Measurements from ENCODE around the gene NKRF.
"Not testable (repeated sequence)": the region's sequence is repeated elsewhere in the genome, so short reads cannot be mapped to it uniquely, and the experiment has no call there.

Gene NKRF

GRCh38 chrX:119606280-119607017, at the start of gene NKRF:
TSS of gene NKRF (minus strand) at chrX:119606424.
- peak; percentile 70 for DNase-seq

GRCh38 chrX:119655125-119655524, 48.9 kb upstream of the NKRF start:
- DNase-seq: peak; percentile 12

GRCh38 chrX:119654112-119654531, 47.9 kb upstream of the NKRF start:
- DNase-seq: no peak

DNA sequence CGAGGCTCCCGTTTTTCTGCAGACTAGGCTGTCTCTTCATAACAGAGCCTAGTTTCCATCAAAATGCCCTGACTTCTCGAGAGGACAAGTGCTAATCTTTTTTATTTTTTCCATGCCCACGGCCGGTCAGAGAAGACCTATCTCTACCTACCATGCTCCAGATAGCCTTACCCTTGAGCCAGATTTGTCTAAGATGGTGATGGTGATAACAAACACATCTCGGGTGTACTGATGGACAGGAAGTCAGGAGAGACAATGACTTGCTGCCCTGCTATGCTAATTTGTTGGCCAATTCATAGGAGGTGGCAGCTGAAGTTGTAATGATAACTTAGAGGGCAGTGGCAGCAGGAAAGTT, 42.2 kb upstream of the NKRF start:
- DNase-seq: no peak

GRCh38 chrX:119647552-119648420, 41.6 kb upstream of the NKRF start:
- DNase-seq: no peak

DNA sequence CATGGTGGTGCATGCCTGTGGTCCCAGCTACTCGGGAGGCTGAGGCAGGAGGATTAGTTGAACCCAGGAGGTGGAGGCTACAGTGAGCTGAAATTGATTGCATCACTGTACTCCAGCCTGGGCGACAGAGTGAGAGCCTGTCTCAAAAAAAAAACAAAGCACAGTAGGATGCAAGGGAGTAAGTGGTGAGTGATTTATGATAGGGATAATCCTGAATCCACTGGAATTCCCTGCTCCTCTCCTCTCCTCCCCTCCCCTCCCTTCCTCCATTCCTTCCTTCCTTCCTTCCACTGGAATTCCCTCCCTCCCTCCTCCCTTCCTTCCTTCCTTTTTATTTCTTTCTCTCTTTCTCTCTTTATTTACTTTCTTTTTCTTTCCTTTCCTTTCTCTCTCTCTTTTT, 40.9 kb upstream of the NKRF start:
- no peak for DNase-seq

DNA sequence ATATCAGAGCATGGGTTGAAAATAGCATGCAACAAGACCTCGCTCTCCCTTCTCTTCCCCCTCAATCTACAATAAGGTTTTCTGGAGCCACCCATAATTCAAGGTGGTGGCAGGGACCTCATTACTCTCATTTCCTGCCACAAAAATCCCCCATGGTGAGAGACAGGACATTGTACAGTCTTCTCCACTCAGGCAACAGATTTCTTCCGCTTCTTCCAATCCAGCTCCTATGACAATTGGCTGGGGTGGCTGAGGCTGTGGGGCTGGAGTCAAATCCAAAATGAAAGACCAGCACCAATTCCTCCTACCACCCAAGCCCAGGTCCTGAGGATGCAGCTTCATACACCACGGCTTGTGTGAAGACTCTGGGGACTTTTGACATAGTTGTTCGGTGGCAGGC, 40.3 kb upstream of the NKRF start:
- no peak for DNase-seq

GRCh38 chrX:119643696-119644095, 37.5 kb upstream of the NKRF start:
- DNase-seq: no peak

DNA sequence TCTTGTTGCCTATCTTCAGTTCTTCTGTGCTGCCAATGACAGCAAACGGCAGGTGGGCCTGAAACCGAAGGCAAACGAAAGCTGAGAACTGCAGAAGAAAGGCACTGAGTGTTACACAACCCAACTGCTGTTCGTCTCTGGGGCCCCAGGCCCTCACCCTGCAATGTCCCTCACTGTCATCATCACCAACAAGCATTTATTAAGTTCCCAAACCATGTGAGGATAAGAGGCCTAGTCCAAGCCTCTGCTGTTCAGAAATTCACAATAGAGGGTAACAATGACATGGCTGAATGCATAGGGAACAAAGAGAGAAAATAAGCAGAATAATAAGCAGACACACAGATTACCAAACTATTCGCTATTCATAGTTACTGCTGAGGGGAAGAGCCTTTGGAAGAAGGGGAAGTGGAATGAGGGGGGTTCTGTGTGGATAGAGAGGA, 34.5 kb upstream of the NKRF start:
- no peak for DNase-seq

- no peak for DNase-seq
Measured at GRCh38 chrX:119638725-119639471, 32.7 kb upstream of the NKRF start.

DNA sequence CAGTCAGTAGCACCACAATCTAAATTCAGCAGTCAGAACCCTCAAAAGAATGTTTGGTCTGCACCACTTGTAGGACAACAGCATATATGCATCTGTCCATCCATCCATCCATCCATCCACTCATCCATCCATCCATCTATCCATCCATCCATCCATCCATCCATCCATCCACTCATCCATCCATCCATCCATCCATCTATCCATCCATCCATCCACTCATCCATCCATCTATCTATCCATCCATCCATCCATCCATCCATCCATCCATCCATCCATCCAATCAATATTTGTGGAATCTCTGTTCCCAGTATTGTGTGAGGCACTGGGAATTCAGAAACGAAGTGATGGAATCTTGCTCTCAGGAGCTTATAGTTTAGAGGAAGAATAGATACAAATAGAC, 31.2 kb upstream of the NKRF start:
- not testable (repeated sequence) for DNase-seq

GRCh38 chrX:119636419-119636818, 30.2 kb upstream of the NKRF start:
- DNase-seq: no peak

DNA sequence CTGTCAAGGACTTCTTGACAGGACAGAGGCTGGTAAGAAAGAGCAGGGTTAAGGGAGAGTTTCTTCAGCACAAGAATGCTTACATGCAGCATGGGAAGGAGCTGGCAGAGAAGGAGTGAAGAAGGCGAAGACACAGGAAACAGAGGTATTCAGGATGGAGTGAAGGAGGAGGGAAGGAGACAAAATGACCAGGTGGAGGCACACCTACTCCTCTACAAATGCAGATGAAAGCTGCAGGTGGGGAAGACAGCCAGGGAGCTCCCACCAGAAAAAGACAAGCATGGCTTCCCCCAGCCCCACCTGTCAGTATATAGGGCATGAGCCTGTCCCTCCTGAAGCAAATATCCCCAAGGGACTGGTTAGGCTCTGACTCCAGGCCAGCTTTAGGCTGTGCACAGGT, 29.6 kb upstream of the NKRF start:
- DNase-seq: no peak

GRCh38 chrX:119635179-119635578, 29.0 kb upstream of the NKRF start:
- DNase-seq: no peak

GRCh38 chrX:119625843-119626242, 19.6 kb upstream of the NKRF start:
- no peak for DNase-seq

- no peak for DNase-seq
Measured at GRCh38 chrX:119624951-119625668, 18.9 kb upstream of the NKRF start.

DNA sequence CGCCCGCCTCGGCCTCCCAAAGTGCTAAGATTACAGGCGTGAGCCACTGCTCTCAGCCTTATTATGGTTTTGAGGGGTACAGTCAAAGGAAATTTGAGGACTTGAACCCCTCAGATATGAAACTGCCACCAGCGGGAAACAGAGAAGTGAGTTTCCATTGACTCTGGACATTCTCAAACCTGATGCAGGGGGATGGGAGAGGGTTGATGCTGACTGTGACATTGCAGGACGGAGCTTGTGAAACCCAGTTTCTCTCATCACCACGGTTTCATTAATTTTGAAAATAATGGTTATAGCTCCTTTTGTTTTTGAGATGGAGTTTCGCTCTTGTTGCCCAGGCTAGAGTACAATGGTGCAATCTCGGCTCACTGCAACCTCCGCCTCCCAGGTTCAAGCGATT, 18.2 kb upstream of the NKRF start:
- DNase-seq: no peak

GRCh38 chrX:119622356-119623232, 16.4 kb upstream of the NKRF start:
- no peak for DNase-seq

DNA sequence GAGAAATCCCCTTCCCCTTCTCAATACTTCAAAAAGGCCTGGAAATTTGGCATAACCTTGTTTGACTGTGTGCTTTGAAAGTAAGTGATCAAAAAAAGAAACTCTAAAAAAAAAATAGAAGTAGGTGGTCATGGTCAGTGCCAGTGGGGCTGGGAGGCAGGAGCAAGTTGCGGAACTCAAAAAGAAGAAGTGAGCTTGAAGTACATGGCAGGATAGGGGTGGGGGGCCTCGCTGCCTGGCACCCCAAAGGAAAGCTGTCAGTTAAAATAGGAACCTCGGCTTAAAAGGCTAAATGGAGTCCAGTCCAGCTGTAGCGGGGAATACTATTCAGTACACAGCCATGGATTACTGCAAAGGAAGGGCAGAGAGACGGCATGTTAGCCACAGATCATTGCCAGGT, 12.2 kb upstream of the NKRF start:
- no peak for DNase-seq

GRCh38 chrX:119617517-119618164, 11.4 kb upstream of the NKRF start:
- DNase-seq: no peak

GRCh38 chrX:119614776-119615175, 8.6 kb upstream of the NKRF start:
- no peak for DNase-seq
